PC-9 (cell line): ENCODE data around the gene FOXN4. TPM values are rescaled to one million over a fixed set of nuclear protein-coding genes. Genes with fewer than 3 reads are reported as not detected.

Experiments
- BruUV-seq: library from RNA; stranded (reverse); fragments of 400-500 nt; replicated peaks from 2 replicates; lab custom pipeline; 2021; lab: Mats Ljungman, UMichigan
- CTCF ChIA-PET: fragments of 300-600 bp; sonication (Branson Sonifier 250); formaldehyde crosslinking; loops from one replicate; lab custom pipeline; 2022; ENCODE audit warnings: antibody characterized with exemption; lab: Charles Lee
- POLR2A ChIA-PET: fragments of 300-600 bp; sonication (Branson Sonifier 250); formaldehyde crosslinking; loops from one replicate; lab custom pipeline; 2022; ENCODE audit warnings: antibody characterized with exemption; ENCODE audit not compliant: unreplicated experiment; lab: Charles Lee
- DNase-seq, 2 experiments: peaks; one replicate each; pipeline versions ENCODE4 v3.0.0 to v3.0.0-alpha.2; 2015 to 2022; ENCODE audit warnings: mixed read lengths in 1 of 2
- H2AFZ ChIP-seq: fragments of 200-600 bp; sonication (generic); 2 replicates; pipeline ENCODE4 v1.8.1; 2017; ENCODE audit warnings: antibody characterized with exemption
- H3F3A ChIP-seq: fragments of 200-600 bp; sonication (generic); 2 replicates; pipeline ENCODE4 v1.8.1; 2017; ENCODE audit warnings: antibody characterized with exemption, mild to moderate bottlenecking, low read depth; ENCODE audit not compliant: insufficient read depth
- H3K27ac ChIP-seq: fragments of 200-600 bp; sonication (generic); 2 replicates; pipeline ENCODE4 v1.6.1; 2016; ENCODE audit warnings: mixed run types
- H3K27me3 ChIP-seq: fragments of 200-600 bp; sonication (generic); 2 replicates; pipeline ENCODE4 v1.6.1; 2016; ENCODE audit warnings: low read depth, mixed run types; ENCODE audit not compliant: insufficient read depth
- H3K36me3 ChIP-seq: fragments of 200-600 bp; sonication (generic); 2 replicates; pipeline ENCODE4 v1.6.1; 2016; ENCODE audit warnings: low read depth, mixed run types
- H3K4me1 ChIP-seq: fragments of 200-600 bp; sonication (generic); replicated peaks from 2 replicates; pipeline ENCODE4 v1.6.1; 2016; ENCODE audit warnings: mixed run types; ENCODE audit not compliant: insufficient read depth
- H3K4me2 ChIP-seq: fragments of 200-600 bp; sonication (generic); 2 replicates; pipeline ENCODE4 v1.6.1; 2017; ENCODE audit warnings: mixed run types
- H3K4me3 ChIP-seq: fragments of 200-600 bp; sonication (generic); 2 replicates; pipeline ENCODE4 v1.6.1; 2016; ENCODE audit warnings: mixed run types
- H3K79me2 ChIP-seq: fragments of 200-600 bp; sonication (generic); 2 replicates; pipeline ENCODE4 v1.6.1; 2017; ENCODE audit warnings: low read depth, mixed run types
- H3K9me2 ChIP-seq: fragments of 200-600 bp; sonication (generic); 2 replicates; pipeline ENCODE4 v1.8.1; 2017; ENCODE audit warnings: mild to moderate bottlenecking; ENCODE audit not compliant: insufficient read depth
- H3K9me3 ChIP-seq: fragments of 200-600 bp; sonication (generic); 2 replicates; pipeline ENCODE4 v1.8.1; 2016; ENCODE audit warnings: low read depth; ENCODE audit not compliant: insufficient read depth
- H4K20me1 ChIP-seq: fragments of 200-600 bp; sonication (generic); 2 replicates; pipeline ENCODE4 v1.8.1; 2017; ENCODE audit not compliant: insufficient read depth
- CTCF ChIP-seq: fragments of 200-600 bp; sonication (generic); conservative IDR thresholded peaks from 2 replicates; pipeline ENCODE4 v1.6.1; 2017; ENCODE audit warnings: mixed run types, antibody characterized with exemption, mild to moderate bottlenecking, moderate library complexity
- EZH2 ChIP-seq: fragments of 200-600 bp; sonication (generic); IDR thresholded peaks from 2 replicates; pipeline ENCODE4 v1.8.0; 2017; ENCODE audit warnings: antibody characterized with exemption, low read depth
- intact Hi-C: fragments of 100-400 bp; cut with micrococcal nuclease; formaldehyde crosslinking; loops from one replicate; pipeline ENCODE4 v1.10.0; 2022; ENCODE audit not compliant: unreplicated experiment
- total RNA-seq: library from RNA; stranded (reverse); gene quantifications from 2 replicates; pipeline ENCODE4 v1.2.3, GENCODE V29; 2021

Gene FOXN4
- total RNA-seq, 1 experiment from 2014 or later = not detected

DNA sequence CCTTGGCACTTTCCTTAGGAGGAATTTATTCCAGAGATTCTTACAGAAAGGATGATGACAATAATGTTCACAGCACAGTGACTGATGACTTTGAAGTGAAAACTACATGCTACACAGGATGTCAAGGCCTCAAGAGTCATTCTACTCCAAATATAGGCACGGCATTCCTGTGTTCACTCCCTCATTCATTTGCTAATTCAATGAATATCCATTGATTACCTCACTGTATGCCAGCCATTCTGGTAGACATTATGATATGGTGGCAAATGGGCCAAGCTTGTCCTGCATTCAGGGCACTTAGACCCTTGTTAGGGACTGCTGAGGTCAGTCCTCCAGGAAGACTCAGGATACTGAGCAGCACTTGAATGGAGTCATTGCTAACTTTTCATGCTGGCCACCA, 48.0 kb downstream of the FOXN4 start:
- H3F3A ChIP-seq = no peaks in the 10 kb centered on the region
- no peaks in the 10 kb centered on the region for H4K20me1 ChIP-seq
- TF ChIP-seq EZH2 (no peak), CTCF (no peak)
- H3K4me3 ChIP-seq = no peak overlapping the region
- no peaks in the 10 kb centered on the region for H3K79me2 ChIP-seq
- no peaks in the 10 kb centered on the region for H3K36me3 ChIP-seq
- POLR2A ChIA-PET = no interaction called here
- H3K27ac ChIP-seq = no peak overlapping the region
- no peak overlapping the region for H2AFZ ChIP-seq
- peaks cover 10% of the 10 kb centered on the region; the same call in 1 of the 2 replicates for H3K27me3 ChIP-seq
- CTCF ChIA-PET = interaction anchor here (0.6 kb wide), 1 partner anchor 48 kb away, joined by 6 read pairs; the partner anchor contains the start of gene FOXN4
- H3K4me1 ChIP-seq = no peaks in the 10 kb centered on the region
- H3K9me2 ChIP-seq = no peaks in the 10 kb centered on the region
- no peaks in the 10 kb centered on the region for H3K9me3 ChIP-seq
- H3K4me2 ChIP-seq = no peak overlapping the region
- BruUV-seq = no TSS peak
- intact Hi-C loops = loop anchor here (5.0 kb wide), 2 partner anchors 149 to 516 kb away; no protein-coding TSS in a partner anchor
- no peak for DNase-seq

DNA sequence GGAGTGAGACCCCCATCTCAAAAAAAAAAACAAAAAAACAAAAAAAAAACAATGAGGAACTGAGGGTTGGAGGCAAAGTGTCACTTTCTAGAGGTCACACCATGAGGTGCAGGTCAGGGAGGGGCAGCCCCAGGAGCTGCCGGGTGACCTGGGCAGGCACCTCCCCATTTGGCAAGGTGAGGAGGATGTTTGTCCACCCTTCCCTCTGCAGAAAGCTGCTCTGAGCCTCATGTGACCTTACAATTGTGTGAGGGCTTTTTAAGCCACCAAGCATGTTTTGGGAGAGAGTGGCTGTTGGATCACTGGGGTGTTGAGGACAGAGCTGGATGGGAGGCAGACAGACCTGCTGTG, 49.6 kb downstream of the FOXN4 start:
- POLR2A ChIA-PET = no interaction called here
- H3K27me3 ChIP-seq = peaks cover 21% of the 10 kb centered on the region; the same call in 1 of the 2 replicates
- intact Hi-C loops = no loop called here
- DNase-seq = no peak
- H3K36me3 ChIP-seq = no peaks in the 10 kb centered on the region
- H3K27ac ChIP-seq = no peak overlapping the region
- no peak overlapping the region for H3K4me2 ChIP-seq
- TF ChIP-seq EZH2 (no peak), CTCF (no peak)
- H3K79me2 ChIP-seq = no peaks in the 10 kb centered on the region
- no peaks in the 10 kb centered on the region for H4K20me1 ChIP-seq
- CTCF ChIA-PET = interaction anchor here (0.7 kb wide), 1 partner anchor 95 kb away, joined by 4 read pairs; no protein-coding TSS in a partner anchor
- H2AFZ ChIP-seq = no peak overlapping the region
- no peaks in the 10 kb centered on the region for H3F3A ChIP-seq
- H3K9me3 ChIP-seq = no peaks in the 10 kb centered on the region
- no peak overlapping the region for H3K4me3 ChIP-seq
- BruUV-seq = no TSS peak
- H3K9me2 ChIP-seq = no peaks in the 10 kb centered on the region
- no peaks in the 10 kb centered on the region for H3K4me1 ChIP-seq

GRCh38 chr12:109258607-109259544, 50.2 kb downstream of the FOXN4 start:
- ChIA-PET CTCF (interaction anchor here (0.7 kb wide), 1 partner anchor 96 kb away, joined by 4 read pairs; no protein-coding TSS in a partner anchor), POLR2A (no interaction called here)
- intact Hi-C loops = no loop called here
- Histone ChIP-seq H3K79me2 (no peaks in the 10 kb centered on the region), H3K27ac (no peak overlapping the region), H3K4me1 (no peaks in the 10 kb centered on the region), H3K36me3 (no peaks in the 10 kb centered on the region), H3K4me3 (no peak overlapping the region), H2AFZ (no peak overlapping the region), H3K9me2 (no peaks in the 10 kb centered on the region), H3K4me2 (no peak overlapping the region), H3K9me3 (no peaks in the 10 kb centered on the region; the same call in 1 of the 2 replicates), H4K20me1 (no peaks in the 10 kb centered on the region), H3K27me3 (peaks cover 21% of the 10 kb centered on the region; the same call in 1 of the 2 replicates), H3F3A (no peaks in the 10 kb centered on the region)
- TF ChIP-seq EZH2 = no peak
- TF ChIP-seq CTCF = no peak
- BruUV-seq = no TSS peak
- DNase-seq = no peak
